Measurements from ENCODE around the gene USP51. TPM values are rescaled to one million over a fixed set of nuclear protein-coding genes. Genes with fewer than 3 reads are reported as not detected.
"Not testable (repeated sequence)": the region's sequence is repeated elsewhere in the genome, so short reads cannot be mapped to it uniquely, and the experiment has no call there.

The USP51 gene
- total RNA-seq, 1 experiment from 2014 or later: 0.43 TPM

DNA sequence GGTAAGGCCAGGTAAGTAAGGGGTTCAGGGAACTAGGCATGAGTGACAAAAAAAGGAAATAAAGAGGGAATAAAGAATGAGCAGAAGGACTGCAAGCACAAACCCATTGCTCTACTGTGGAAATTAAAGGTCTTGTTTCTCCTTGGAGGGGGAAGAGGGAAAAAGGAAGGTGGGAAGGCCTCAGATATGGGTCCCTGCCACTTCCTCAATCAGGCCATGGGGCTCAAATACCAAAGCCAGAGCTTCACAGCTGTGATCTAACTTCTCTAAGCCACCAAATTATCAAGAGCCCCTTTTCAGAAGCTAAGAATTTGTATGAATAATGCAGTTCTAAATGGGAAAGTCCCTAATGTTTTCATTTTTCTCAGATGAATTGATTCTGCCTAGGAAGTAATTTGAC is 4.7 kb downstream of the USP51 start:
- Histone ChIP-seq H3K4me3 (no peak overlapping the region), H3K36me3 (no peaks in the 10 kb centered on the region), H3K9me3 (no peaks in the 10 kb centered on the region), H3K27me3 (no peaks in the 10 kb centered on the region)
- no peak for DNase-seq

DNA sequence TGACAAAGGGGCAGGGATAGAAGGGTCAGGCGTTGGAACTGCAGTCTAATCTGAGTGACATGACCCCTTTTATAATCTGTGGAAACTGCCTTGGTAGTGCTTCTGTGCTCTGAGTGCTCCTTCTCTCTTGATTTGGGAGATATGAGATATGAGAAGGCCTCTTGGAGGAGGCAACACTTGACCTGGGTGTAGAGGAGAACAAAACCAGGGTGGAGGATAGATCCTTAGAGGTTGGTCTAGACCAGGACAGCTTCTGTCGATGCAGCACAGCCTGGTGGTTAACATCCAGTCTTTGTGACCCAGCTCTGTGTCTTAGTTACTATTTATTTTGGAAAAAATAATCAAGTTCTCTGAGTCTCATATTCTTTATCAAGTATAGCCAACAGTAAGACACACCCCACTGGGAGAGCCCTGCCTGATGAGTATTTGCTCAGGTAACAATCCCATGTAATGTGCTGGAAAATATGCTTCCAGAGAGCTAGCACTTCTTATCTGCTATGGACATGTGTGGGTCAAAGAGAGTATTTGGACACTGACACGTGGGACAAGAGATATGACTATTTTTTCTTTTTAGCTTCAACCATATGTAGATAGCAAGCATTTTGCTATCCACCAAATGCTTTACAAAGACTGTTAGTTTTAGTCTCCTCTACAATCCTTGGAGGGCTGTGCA is 9.1 kb downstream of the USP51 start:
- Histone ChIP-seq H3K9me3 (no peaks in the 10 kb centered on the region), H3K4me3 (no peak overlapping the region), H3K36me3 (no peaks in the 10 kb centered on the region), H3K27me3 (no peaks in the 10 kb centered on the region)
- no peak for DNase-seq

DNA sequence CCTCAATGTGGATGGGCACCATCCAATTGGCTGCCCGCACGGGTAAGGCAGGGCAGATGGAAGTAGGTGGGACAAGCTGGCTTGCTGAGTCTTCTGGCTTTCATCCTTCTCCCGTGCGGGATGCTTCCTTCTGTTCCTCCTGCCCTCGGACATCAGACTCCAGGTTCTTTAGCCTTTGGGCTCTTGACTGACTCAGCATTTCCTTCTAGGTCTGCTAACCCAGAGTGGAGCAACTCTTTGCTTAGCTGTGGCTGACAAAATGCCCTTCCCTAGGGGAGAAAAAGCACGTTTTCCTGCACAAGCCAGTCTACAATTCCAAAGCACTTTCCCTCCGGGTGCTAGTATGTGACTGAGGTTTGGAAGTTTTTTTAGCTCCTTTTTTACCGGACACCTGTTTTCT is 9.7 kb downstream of the USP51 start:
- not testable (repeated sequence) for H3K27me3 ChIP-seq, H3K9me3 ChIP-seq, H3K36me3 ChIP-seq, DNase-seq, H3K4me3 ChIP-seq

DNA sequence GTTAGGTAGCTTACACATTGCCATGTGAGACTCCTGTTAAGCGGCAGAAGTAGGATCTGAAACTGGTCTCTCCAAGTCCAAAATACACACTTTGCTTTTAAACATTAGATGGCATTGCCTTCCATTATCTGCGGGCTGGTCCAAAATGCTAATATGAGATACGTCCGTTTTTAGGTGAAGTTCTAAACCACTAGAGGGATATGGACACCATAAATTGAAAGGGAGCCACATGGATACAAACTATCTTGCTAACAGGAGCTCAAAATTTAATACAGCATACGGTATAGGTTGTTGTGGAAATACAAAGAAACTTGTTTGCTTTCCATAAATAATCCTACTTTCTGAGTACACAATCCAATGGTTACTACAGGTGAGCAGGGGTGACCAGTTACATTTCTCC is 23.9 kb downstream of the USP51 start:
- not testable (repeated sequence) for H3K9me3 ChIP-seq, H3K4me3 ChIP-seq, H3K27me3 ChIP-seq, H3K36me3 ChIP-seq, DNase-seq

DNA sequence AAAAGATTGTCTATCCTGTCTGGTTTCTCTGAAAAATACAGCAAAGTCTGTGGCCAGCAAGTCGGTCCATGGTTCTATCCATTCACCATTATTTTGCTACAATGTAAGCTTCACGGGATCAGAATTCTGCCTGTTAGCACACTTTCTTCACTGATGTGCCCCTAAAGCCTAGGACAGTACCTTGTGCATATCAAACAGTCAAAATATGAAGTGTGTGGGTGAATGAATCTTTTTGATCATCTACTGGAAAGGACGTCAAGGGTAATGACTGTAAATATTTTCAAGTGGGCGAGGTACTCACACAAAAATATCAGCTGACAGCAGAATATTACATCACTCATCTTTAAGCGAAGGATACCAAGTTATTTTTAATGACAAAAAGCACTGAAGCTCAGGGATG is 24.5 kb downstream of the USP51 start:
- H3K9me3 ChIP-seq, DNase-seq, H3K4me3 ChIP-seq, H3K27me3 ChIP-seq, H3K36me3 ChIP-seq: not testable (repeated sequence)

DNA sequence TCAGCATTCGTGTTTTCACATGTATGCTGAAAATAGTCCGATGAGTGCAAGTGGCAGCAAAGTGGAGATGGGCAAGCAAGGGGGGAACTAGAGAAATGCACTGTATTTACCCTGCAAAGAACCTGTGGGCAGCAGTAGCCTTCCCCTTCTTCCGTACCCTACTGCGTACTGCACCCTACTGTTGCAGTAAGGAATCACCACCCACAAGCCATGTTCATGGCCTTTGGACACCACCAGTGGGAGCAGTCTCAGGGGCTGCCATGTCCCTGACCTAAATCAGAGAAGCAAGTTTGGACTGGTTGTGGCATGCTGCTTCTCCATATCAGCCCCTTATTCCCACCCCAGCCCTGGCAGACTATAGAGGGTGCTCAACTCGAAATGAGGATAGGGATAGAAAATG is 25.6 kb downstream of the USP51 start:
- not testable (repeated sequence) for H3K27me3 ChIP-seq, H3K9me3 ChIP-seq, DNase-seq, H3K4me3 ChIP-seq, H3K36me3 ChIP-seq

DNA sequence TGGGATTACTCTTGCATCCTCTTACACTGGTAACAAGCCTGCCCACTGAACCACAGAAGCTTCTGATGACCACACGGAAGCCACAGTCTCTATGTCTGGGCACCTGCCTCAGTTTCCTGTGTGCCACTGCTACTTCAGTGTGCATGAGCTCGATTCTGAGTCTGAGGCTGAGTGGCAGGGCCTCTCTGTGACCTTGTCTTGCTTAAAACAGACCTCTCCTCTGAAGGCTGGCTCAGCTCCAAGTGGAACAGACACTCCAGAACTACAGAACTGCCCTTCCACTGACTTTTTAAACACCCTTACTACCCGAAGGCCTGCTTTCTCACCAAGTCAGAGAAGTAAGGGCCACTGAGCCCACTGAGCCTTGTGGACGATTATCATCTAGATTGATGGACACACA is 29.7 kb downstream of the USP51 start:
- H3K9me3 ChIP-seq, DNase-seq, H3K36me3 ChIP-seq, H3K27me3 ChIP-seq, H3K4me3 ChIP-seq: not testable (repeated sequence)

DNA sequence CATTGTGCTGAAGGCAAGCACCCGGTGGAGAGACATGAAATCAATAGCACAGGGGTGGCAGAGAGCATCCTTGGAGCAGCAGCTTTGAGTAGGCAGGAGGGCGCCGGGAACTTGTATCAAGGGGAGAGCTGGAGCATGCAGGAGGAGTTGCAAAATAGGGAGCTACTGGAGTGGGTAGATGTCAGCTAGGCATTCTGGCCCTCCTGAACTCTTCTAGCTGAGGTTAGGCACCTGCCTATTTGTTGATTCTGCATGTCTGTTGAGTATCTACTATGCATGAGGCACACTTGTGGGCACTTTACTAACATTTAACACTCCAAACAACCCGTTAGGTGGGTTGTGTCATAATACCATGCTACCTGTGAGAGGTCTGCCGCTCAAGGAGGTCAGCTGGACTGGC is 30.2 kb downstream of the USP51 start:
- H3K36me3 ChIP-seq, DNase-seq: not testable (repeated sequence)

DNA sequence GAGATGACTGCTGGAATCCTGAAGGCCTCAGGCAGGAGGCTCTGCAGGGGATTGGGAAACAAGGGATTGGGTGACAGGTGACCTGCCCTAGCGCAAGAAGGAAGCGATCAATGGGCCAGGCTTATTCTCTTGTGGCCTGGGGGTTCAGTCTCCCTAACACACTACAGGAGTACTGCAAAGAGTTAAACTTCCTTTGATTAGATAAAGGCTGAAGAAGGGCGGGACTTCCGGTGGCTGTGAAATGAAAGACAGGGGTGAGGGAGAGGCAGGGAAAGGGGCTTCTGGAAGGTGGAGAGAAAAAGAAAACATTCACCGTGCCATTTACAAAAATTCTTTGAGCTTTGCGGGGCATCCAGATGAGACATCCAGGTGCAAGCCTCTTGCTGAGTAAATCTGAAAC is 33.9 kb downstream of the USP51 start:
- H3K9me3 ChIP-seq, H3K4me3 ChIP-seq, DNase-seq, H3K36me3 ChIP-seq, H3K27me3 ChIP-seq: not testable (repeated sequence)

More for the DNA sequence above, 30.2 kb downstream of the USP51 start:
- not testable (repeated sequence) for H3K4me3 ChIP-seq, H3K27me3 ChIP-seq, H3K9me3 ChIP-seq

DNA sequence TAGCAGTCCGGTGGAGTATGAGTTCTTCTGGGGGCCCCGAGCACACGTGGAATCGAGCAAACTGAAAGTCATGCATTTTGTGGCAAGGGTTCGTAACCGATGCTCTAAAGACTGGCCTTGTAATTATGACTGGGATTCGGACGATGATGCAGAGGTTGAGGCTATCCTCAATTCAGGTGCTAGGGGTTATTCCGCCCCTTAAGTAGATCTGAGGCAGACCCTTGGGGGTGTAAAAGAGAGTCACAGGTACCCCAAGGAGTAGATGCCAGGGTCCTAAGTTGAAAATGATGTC is 36.9 kb downstream of the USP51 start:
- H3K4me3 ChIP-seq: peak overlapping the region; percentile 61
- DNase-seq: no peak
- no peaks in the 10 kb centered on the region for H3K27me3 ChIP-seq
- no peaks in the 10 kb centered on the region for H3K36me3 ChIP-seq
- no peaks in the 10 kb centered on the region for H3K9me3 ChIP-seq

DNA sequence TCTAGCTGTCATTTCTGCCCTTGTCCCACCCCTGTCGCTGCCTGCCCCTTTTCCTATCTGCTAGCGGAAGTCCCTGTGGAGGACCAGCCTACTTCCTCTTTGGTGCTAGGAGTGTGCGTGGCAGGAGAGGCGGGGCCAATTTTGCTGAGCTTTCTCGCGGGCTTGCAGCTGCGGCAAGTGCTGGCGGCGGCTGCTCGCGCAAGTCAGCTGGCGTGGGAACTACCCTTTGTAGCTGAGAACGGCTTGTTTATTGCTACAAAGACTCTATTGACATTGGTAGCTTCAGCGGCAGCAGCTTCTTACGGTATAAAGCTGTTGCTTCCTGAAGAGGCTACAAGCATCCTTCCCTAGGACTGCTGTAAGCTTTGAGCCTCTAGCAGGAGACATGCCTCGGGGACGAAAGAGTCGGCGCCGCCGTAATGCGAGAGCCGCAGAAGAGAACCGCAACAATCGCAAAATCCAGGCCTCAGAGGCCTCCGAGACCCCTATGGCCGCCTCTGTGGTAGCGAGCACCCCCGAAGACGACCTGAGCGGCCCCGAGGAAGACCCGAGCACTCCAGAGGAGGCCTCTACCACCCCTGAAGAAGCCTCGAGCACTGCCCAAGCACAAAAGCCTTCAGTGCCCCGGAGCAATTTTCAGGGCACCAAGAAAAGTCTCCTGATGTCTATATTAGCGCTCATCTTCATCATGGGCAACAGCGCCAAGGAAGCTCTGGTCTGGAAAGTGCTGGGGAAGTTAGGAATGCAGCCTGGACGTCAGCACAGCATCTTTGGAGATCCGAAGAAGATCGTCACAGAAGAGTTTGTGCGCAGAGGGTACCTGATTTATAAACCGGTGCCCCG is 37.4 kb downstream of the USP51 start, which contains the start of gene MAGEH1:
TSS of gene MAGEH1 (plus strand) at position 138 of the 843 bp plus-strand sequence. CDS start at position 386, 248 bp downstream.
- no peaks in the 10 kb centered on the region for H3K27me3 ChIP-seq
- peak; percentile 78 for DNase-seq
- peak within 1 kb of the TSS; percentile 61 for H3K4me3 ChIP-seq

DNA sequence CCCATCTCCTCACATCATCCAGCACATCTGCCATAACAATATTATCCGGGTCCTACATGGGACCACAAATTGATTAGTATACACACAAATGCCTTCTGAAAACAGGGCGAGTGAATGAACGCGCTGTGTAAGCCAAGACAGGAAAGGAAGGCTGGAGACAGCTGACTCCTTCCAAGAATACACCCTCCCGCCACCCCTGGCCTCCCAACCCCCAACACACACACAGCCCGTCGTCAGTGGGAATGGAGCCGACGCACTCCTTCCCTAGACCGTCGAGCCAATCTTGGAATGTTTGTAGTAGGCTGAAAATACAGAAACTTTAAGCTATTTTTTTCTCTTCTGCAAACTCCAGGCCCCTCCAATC is 38.0 kb downstream of the USP51 start:
- no peaks in the 10 kb centered on the region for H3K9me3 ChIP-seq
- DNase-seq: no peak
- H3K27me3 ChIP-seq: no peaks in the 10 kb centered on the region
- H3K4me3 ChIP-seq: peak overlapping the region; percentile 61
- no peaks in the 10 kb centered on the region for H3K36me3 ChIP-seq

More for the DNA sequence above, 37.4 kb downstream of the USP51 start, which contains the start of gene MAGEH1:
- Histone ChIP-seq H3K36me3 (no peaks in the 10 kb centered on the region), H3K9me3 (no peaks in the 10 kb centered on the region)

DNA sequence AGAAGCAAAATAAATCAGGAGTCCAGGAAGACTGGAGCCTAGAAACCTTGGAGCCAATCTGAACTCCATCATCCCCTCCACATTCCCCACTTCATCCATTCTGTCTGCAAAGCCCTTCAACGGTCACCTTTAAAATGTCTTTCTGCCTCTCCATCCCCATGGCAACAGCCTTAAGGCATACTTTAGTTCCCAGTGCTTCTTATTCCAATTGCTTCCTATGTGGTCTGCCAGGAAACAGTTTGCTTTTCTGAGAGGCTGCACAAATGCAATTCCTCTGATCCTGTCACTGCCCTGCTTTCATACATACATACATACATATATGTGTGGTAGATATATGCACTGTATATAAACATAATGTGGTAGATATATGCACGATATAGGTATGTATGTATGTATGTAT is 38.5 kb downstream of the USP51 start:
- peak overlapping the region; percentile 61 for H3K4me3 ChIP-seq
- H3K27me3 ChIP-seq: no peaks in the 10 kb centered on the region
- H3K9me3 ChIP-seq: no peaks in the 10 kb centered on the region
- H3K36me3 ChIP-seq: no peaks in the 10 kb centered on the region
- no peak for DNase-seq

DNA sequence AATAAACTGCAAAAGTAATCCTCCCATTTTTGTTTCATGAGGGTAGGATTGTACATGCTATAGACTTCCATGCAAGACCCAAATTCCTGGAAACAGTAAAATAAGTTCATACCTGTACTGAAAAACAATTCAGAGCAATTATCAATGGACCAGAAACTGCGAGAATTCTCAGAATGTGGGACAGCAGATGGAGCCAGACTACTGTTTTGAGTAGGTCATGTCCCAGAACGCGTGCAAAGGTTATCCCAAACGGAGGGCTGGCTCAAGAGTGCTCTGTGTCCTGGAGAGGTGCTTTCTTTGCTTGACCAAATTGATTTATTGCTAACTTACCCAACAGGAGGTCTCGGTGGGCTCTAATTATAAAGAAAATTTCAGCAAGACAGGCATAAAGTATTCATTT is 39.4 kb downstream of the USP51 start:
- Histone ChIP-seq H3K4me3 (no peak overlapping the region), H3K9me3 (no peaks in the 10 kb centered on the region), H3K27me3 (no peaks in the 10 kb centered on the region), H3K36me3 (no peaks in the 10 kb centered on the region)
- DNase-seq: no peak

DNA sequence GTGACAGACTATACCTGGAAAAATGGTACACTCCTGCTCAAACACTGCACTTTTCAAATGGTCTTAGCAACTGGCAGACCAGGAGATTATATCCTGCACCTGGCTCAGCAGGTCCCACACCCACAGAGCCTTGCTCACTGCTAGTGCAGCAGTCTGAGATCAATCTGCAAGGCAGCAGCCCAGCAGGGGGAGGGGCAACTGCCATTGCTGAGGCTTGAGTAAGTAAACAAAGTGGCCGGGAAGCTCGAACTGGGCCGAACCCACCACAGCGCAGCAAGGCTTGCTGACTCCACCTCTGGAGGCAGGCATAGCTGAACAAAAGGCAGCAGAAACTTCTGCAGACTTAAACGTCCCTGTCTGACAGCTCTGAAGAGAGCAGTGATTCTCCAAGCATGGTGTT is 46.2 kb downstream of the USP51 start:
- not testable (repeated sequence) for DNase-seq, H3K9me3 ChIP-seq, H3K4me3 ChIP-seq, H3K36me3 ChIP-seq, H3K27me3 ChIP-seq
